K562 (cell line): ENCODE results near the gene RGS9BP. TPM values are rescaled to one million over a fixed set of nuclear protein-coding genes. Genes with fewer than 3 reads are reported as not detected.

Source experiments
- ATAC-seq: fragments of 200-7000 bp; cut with Tn5 transposase; 3 replicates; pipeline ENCODE4 v1.9.1; 2020; ENCODE audit warnings: moderate library complexity
- BruUV-seq: library from RNA; stranded (reverse); fragments of 400-500 nt; replicated peaks from 2 replicates; lab custom pipeline; 2021; lab: Mats Ljungman, UMichigan
- CTCF ChIA-PET: fragments of 300-600 bp; formaldehyde crosslinking; extraction: SDS; loops from one replicate; lab custom pipeline; 2021; ENCODE audit warnings: low intra/inter-chr PET ratio; lab: Yijun Ruan, JAX
- POLR2A ChIA-PET: fragments of 300-600, 350-650 bp; sonication (Branson Sonifier 250); formaldehyde crosslinking; extraction: SDS; loops from one replicate; lab custom pipeline; 2021; ENCODE audit warnings: antibody characterized with exemption, inconsistent platforms; lab: Yijun Ruan, JAX
- DNase-seq, 4 experiments: peaks; one replicate each; pipeline versions ENCODE4 v3.0.0 to v3.0.0-alpha.2; 2011 to 2018; ENCODE audit warnings: low spot score in 3 of 4, mixed read lengths in 3 of 4; ENCODE audit errors: extremely low read depth in 1 of 4
- FAIRE-seq: peaks from 2 replicates; lab custom pipeline; 2011; peaks lifted over from hg19 to GRCh38; lab: Jason Lieb, UNC
- H2AFZ ChIP-seq: 2 replicates; pipeline ENCODE4 v1.6.0; 2011; ENCODE audit warnings: low read depth, low read length, control low read depth, inconsistent platforms
- H3K27ac ChIP-seq: fragments of 200-600 bp; 3 replicates; pipeline ENCODE4 v1.8.0; 2011; ENCODE audit warnings: low read depth, mild to moderate bottlenecking, control low read depth, inconsistent platforms, low read length, moderate library complexity, mixed read lengths; ENCODE audit errors: extremely low read depth
- H3K27me3 ChIP-seq, 2 experiments: fragments of 300-600 bp in 1 of 2; 2 replicates in 1 of 2; 3 replicates in 1 of 2; pipeline versions ENCODE4 v1.6.0 to v1.8.0; 2011; ENCODE audit warnings: inconsistent platforms in 2 of 2, low read length in 2 of 2, mild to moderate bottlenecking in 1 of 2, mixed read lengths in 1 of 2, moderate library complexity in 1 of 2; ENCODE audit not compliant: control insufficient read depth in 2 of 2, insufficient read depth in 2 of 2
- H3K36me3 ChIP-seq: fragments of 300-600 bp; 3 replicates; pipeline ENCODE4 v1.8.0; 2011; ENCODE audit warnings: mild to moderate bottlenecking, low read length, inconsistent platforms; ENCODE audit not compliant: control insufficient read depth, insufficient read depth
- H3K4me1 ChIP-seq, 2 experiments: fragments of 200-600 bp in 1 of 2; replicated peaks in 1 of 2; 2 replicates in 1 of 2; 3 replicates in 1 of 2; pipeline versions ENCODE4 v1.5.1 to v1.8.0; 2011; ENCODE audit warnings: inconsistent platforms in 2 of 2, low read length in 2 of 2, mild to moderate bottlenecking in 1 of 2, mixed read lengths in 1 of 2, moderate library complexity in 1 of 2; ENCODE audit not compliant: control insufficient read depth in 2 of 2, insufficient read depth in 2 of 2
- H3K4me2 ChIP-seq: 2 replicates; pipeline ENCODE4 v1.6.1; 2011; ENCODE audit warnings: low read length, control low read depth, inconsistent platforms, mixed read lengths; ENCODE audit not compliant: insufficient read depth
- H3K4me3 ChIP-seq: fragments of 200-600 bp; sonication (generic), shearing (Covaris generic); 2 replicates; pipeline ENCODE4 v1.5.1; 2016; ENCODE audit warnings: control low read depth, inconsistent platforms
- H3K79me2 ChIP-seq: fragments of 200-600 bp; 3 replicates; pipeline ENCODE4 v1.8.0; 2011; ENCODE audit warnings: low read length, inconsistent platforms; ENCODE audit not compliant: control insufficient read depth, insufficient read depth
- H3K9ac ChIP-seq, 2 experiments: 2 replicates each; pipeline versions ENCODE4 v1.6.0 to v1.6.1; 2011; ENCODE audit warnings: low read depth in 2 of 2, low read length in 2 of 2, control low read depth in 1 of 2, inconsistent platforms in 1 of 2, mild to moderate bottlenecking in 1 of 2, mixed read lengths in 1 of 2; ENCODE audit not compliant: insufficient read depth in 1 of 2
- H3K9me1 ChIP-seq: one replicate; pipeline ENCODE4 v1.6.0; 2011; ENCODE audit warnings: inconsistent platforms, mild to moderate bottlenecking, low read length, moderate library complexity; ENCODE audit not compliant: control insufficient read depth, insufficient read depth
- H3K9me3 ChIP-seq: replicated peaks from 2 replicates; pipeline ENCODE4 v1.5.1; 2011; ENCODE audit warnings: low read depth, low read length, inconsistent platforms; ENCODE audit not compliant: control insufficient read depth, insufficient read depth
- H4K20me1 ChIP-seq: replicated peaks from 2 replicates; pipeline ENCODE4 v1.6.1; 2011; ENCODE audit warnings: low read length, inconsistent platforms, mixed read lengths; ENCODE audit not compliant: control insufficient read depth, insufficient read depth
- DACH1 ChIP-seq: fragments of 450-650 bp; IDR thresholded peaks from 2 replicates; pipeline ENCODE4 v1.6.1; 2018; ENCODE audit not compliant: partially characterized antibody
- FOXJ2 ChIP-seq: fragments of 200-800 bp; sonication (Bioruptor generic); IDR thresholded peaks from 2 replicates; pipeline ENCODE4 v1.6.1; 2016; ENCODE audit warnings: missing genetic modification characterization, missing compliant biosample characterization
- MIER1 ChIP-seq: fragments of 450-650 bp; IDR thresholded peaks from 2 replicates; pipeline ENCODE4 v1.6.1; 2016; ENCODE audit warnings: antibody characterized with exemption, mild to moderate bottlenecking, low read depth
- MYBL2 ChIP-seq, 2 experiments: fragments of 450-650 bp in 1 of 2; sonication (generic) in 1 of 2; formaldehyde crosslinking in 1 of 2; IDR thresholded peaks; 2 replicates each; pipeline versions ENCODE4 v1.6.1 to v1.8.1; 2017 to 2022; ENCODE audit warnings: borderline replicate concordance in 1 of 2, inconsistent platforms in 1 of 2, low read depth in 1 of 2, mild to moderate bottlenecking in 1 of 2, missing genetic modification reagents in 1 of 2, moderate library complexity in 1 of 2
- NFIC ChIP-seq: fragments of 450-650 bp; IDR thresholded peaks from 2 replicates; pipeline ENCODE4 v1.6.1; 2017; ENCODE audit warnings: mild to moderate bottlenecking, inconsistent platforms
- PKNOX1 ChIP-seq: fragments of 450-650 bp; IDR thresholded peaks from 2 replicates; pipeline ENCODE4 v1.6.1; 2016
- RREB1 ChIP-seq: fragments of 250-450 bp; sonication (Bioruptor Pico); IDR thresholded peaks from 2 replicates; pipeline ENCODE4 v1.4.0; 2020
- SPI1 ChIP-seq: IDR thresholded peaks from 2 replicates; pipeline ENCODE4 v1.6.1; 2011; ENCODE audit warnings: low read depth, low read length, control low read depth, borderline replicate concordance
- TAF7 ChIP-seq: fragments of 450-650 bp; IDR thresholded peaks from 2 replicates; pipeline ENCODE4 v1.6.1; 2016; ENCODE audit warnings: missing genetic modification characterization, missing compliant biosample characterization
- ZNF444 ChIP-seq: fragments of 250-450 bp; sonication (Bioruptor Pico); IDR thresholded peaks from 2 replicates; pipeline ENCODE4 v1.4.0; 2020; ENCODE audit warnings: mild to moderate bottlenecking, moderate library complexity
- ZNF592 ChIP-seq: fragments of 450-650 bp; IDR thresholded peaks from 2 replicates; pipeline ENCODE4 v1.6.1; 2017; ENCODE audit warnings: antibody characterized with exemption, mild to moderate bottlenecking
- WGBS: fragments of 100-300 bp; shearing (Covaris generic); methylation state at CpG from one replicate; pipeline ENCODE4 v1.1.6; 2016; ENCODE audit warnings: low coverage, mixed read lengths; ENCODE audit not compliant: insufficient coverage; ENCODE audit errors: missing lambda C conversion rate; 5-methylcytosine and 5-hydroxymethylcytosine counted together
- in situ Hi-C: fragments of 300-500 bp; cut with MboI; formaldehyde crosslinking; loops from 4 replicates; pipeline ENCODE4 v1.15.0; 2018; ENCODE audit warnings: inconsistent platforms, mixed read lengths
- intact Hi-C: fragments of 100-400 bp; cut with micrococcal nuclease; formaldehyde crosslinking; loops from 2 replicates; pipeline ENCODE4 v1.14.2; 2022
- polyA plus RNA-seq, 8 experiments: library from polyadenylated mRNA; depleted of rRNA in 4 of 8; stranded (reverse) in 5 of 8; unstranded in 3 of 8; fragments of >200 nt; fragmentation: Nextera tagmentation in 2 of 8; fragmentation: Illumina TruSeq in 1 of 8; extraction: Ambion mirVana in 2 of 8; extraction: Trizol in 1 of 8; gene quantifications; 2 replicates each; pipeline versions ENCODE4 v1.2.1 to v1.2.3, GENCODE V29; 2011 to 2014; ENCODE audit warnings: inconsistent platforms in 1 of 8, missing spikeins in 1 of 8
- total RNA-seq, 7 experiments: library from RNA; depleted of rRNA in 6 of 7; stranded (reverse); fragments of >200 nt in 6 of 7; fragmentation: Illumina TruSeq in 2 of 7; extraction: Trizol in 2 of 7; gene quantifications; 2 replicates each; pipeline versions ENCODE4 v1.2.1 to v1.2.3, GENCODE V29; 2011 to 2021; ENCODE audit warnings: low replicate concordance in 1 of 7

RGS9BP gene
- total and polyA plus RNA-seq, 9 of the 15 experiments (the other 6 are each of a cell fraction or from before 2014, with no cell fraction given): 0.03 to 1.3 (median 0.49) TPM

DNA sequence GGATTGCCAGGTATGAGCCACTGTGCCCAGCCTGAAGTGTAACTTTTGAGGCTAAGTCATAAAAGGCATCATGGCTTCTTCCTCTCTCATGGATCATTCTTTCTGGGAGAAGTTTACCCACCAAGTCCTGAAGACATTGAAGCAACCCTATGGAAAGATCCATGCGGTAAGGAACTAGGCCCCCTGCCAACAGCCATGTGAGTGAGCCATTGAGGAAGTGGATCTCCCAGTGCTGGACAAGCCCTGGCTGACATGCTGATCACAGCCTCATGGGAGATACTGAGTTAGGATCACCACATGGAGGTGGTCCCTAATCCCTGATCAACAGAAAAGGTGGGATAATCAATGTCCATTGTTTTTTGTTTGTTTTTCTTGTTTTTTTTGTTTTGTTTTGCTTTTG, 12.7 kb downstream of the RGS9BP start:
- Histone ChIP-seq H4K20me1 (no peaks in the 10 kb centered on the region), H3K9me1 (no peaks in the 10 kb centered on the region), H3K9ac (no peak overlapping the region; a peak in 1 of 4 replicates), H3K79me2 (peaks cover 41% of the 10 kb centered on the region), H3K4me1 (peaks cover 22 to 35% of the 10 kb centered on the region in 2 experiments; a peak in 4 of 5 replicates), H3K9me3 (peaks cover 4% of the 10 kb centered on the region; the same call in 1 of the 2 replicates), H3K27me3 (no peaks in the 10 kb centered on the region), H3K4me3 (no peak overlapping the region), H2AFZ (peak overlapping the region; percentile 54; the same call in 1 of the 2 replicates), H3K4me2 (peak overlapping the region; percentile 3; the same call in 1 of the 2 replicates), H3K27ac (peak overlapping the region; percentile 60; the same call in 2 of the 3 replicates), H3K36me3 (no peaks in the 10 kb centered on the region; the same call in 2 of the 3 replicates)
- DNase-seq (peak in 2 of 4 experiments; percentile 18 to 56), FAIRE-seq (peak; percentile 55), ATAC-seq (no peak)
- CTCF ChIA-PET: no interaction called here
- intact Hi-C loops: no loop called here
- BruUV-seq: no TSS peak
- WGBS: 33% methylated on average over 1 of the region's 1 CpG
- in situ Hi-C loops: no loop called here
- POLR2A ChIA-PET: no interaction called here
- TF ChIP-seq ZNF444 (CRISPR knock-in tag) (no peak), NFIC (peak; percentile 61), MYBL2 (IDR thresholded peaks at IDR 0.05; ENCODE audit: low read depth) (no peak), MYBL2 (CRISPR knock-in tag; IDR thresholded peaks at IDR 0.05; ENCODE audit: borderline replicate concordance) (no peak), PKNOX1 (0 out of 2 replicates have a peak, but pooled peaks have one; percentile 11), TAF7 (tag) (no peak), ZNF592 (peak; percentile 27; the same call in 1 of the 2 replicates), DACH1 (no peak), RREB1 (CRISPR knock-in tag) (no peak), MIER1 (no peak), FOXJ2 (tag) (no peak), SPI1 (peak; percentile 90)
